Stimulated activated CD4-positive, alpha-beta T cell treated with anti-CD3 and anti-CD28 coated beads, Interleukin-15, amount 100 ng/mL, for 48 hours (primary cell): Measurements from ENCODE around the gene CTNND1.
A peak's percentile ranks its signal among the peaks of the same experiment; 100 is the strongest.
"Not testable (repeated sequence)": the region's sequence is repeated elsewhere in the genome, so short reads cannot be mapped to it uniquely, and the experiment has no call there.

Source experiments
- DNase-seq, 2 donors: peaks; one replicate each; pipeline ENCODE4 v3.0.0-alpha.2; 2020; ENCODE audit warnings: low read depth in 2 of 2

CTNND1 gene

GRCh38 chr11:57791321-57792059, 29.9 kb downstream of the CTNND1 start:
- DNase-seq, result no peak

GRCh38 chr11:57792060-57792541, 30.5 kb downstream of the CTNND1 start:
- DNase-seq, result peak; percentile 60 to 71

GRCh38 chr11:57792870-57793269, 31.3 kb downstream of the CTNND1 start:
- no peak for DNase-seq

- DNase-seq, result no peak
Measured at GRCh38 chr11:57793351-57794115, 31.9 kb downstream of the CTNND1 start.

GRCh38 chr11:57798905-57799559, 37.4 kb downstream of the CTNND1 start:
- no peak for DNase-seq

GRCh38 chr11:57800444-57801182, 39.0 kb downstream of the CTNND1 start:
- DNase-seq, result no peak

GRCh38 chr11:57801183-57801485, 39.5 kb downstream of the CTNND1 start:
- no peak for DNase-seq

- no peak for DNase-seq
Measured at GRCh38 chr11:57802411-57802810, 40.8 kb downstream of the CTNND1 start.

GRCh38 chr11:57804466-57804865, 42.9 kb downstream of the CTNND1 start:
- DNase-seq, result no peak

GRCh38 chr11:57805780-57806179, 44.2 kb downstream of the CTNND1 start:
- no peak for DNase-seq

- DNase-seq, result no peak
Measured at GRCh38 chr11:57812634-57813033, 51.0 kb downstream of the CTNND1 start.

- DNase-seq, result no peak
Measured at GRCh38 chr11:57815476-57815875, 53.9 kb downstream of the CTNND1 start.

GRCh38 chr11:57815877-57816276, 54.3 kb downstream of the CTNND1 start:
- DNase-seq, result no peak

GRCh38 chr11:57818812-57819211, 57.2 kb downstream of the CTNND1 start:
- DNase-seq, result no peak

- no peak for DNase-seq
Measured at GRCh38 chr11:57819252-57819979, 57.8 kb downstream of the CTNND1 start.

- DNase-seq, result no peak
Measured at GRCh38 chr11:57823859-57824258, 62.3 kb downstream of the CTNND1 start.

- DNase-seq, result no peak
Measured at GRCh38 chr11:57834852-57835251, 73.2 kb downstream of the CTNND1 start.

- not testable (repeated sequence) for DNase-seq
Measured at GRCh38 chr11:57838609-57839008, 77.0 kb downstream of the CTNND1 start.

- no peak for DNase-seq
Measured at GRCh38 chr11:57842873-57843272, 81.3 kb downstream of the CTNND1 start.

GRCh38 chr11:57867966-57868365, 106.4 kb downstream of the CTNND1 start:
- DNase-seq, result no peak

- no peak for DNase-seq
Measured at GRCh38 chr11:57868491-57868890, 106.9 kb downstream of the CTNND1 start.
